Activated CD4-positive, alpha-beta memory T cell treated with anti-CD3 and anti-CD28 coated beads for 36 hours (primary cell): ENCODE measurements around the gene NUDT8. TPM values are rescaled to one million over a fixed set of nuclear protein-coding genes. Genes with fewer than 3 reads are reported as not detected.
"Not testable (repeated sequence)": the region's sequence is repeated elsewhere in the genome, so short reads cannot be mapped to it uniquely, and the experiment has no call there.

Source experiments
- CTCF ChIA-PET: fragments of 350-600 bp; sonication (Branson Sonifier 250); formaldehyde crosslinking; loops from one replicate; lab custom pipeline; 2021; ENCODE audit warnings: antibody characterized with exemption, inconsistent platforms; lab: Charles Lee
- POLR2A ChIA-PET: fragments of 350-600 bp; sonication (Branson Sonifier 250); formaldehyde crosslinking; loops from one replicate; lab custom pipeline; 2021; ENCODE audit warnings: antibody characterized with exemption; lab: Charles Lee
- DNase-seq: peaks from one replicate; pipeline ENCODE4 v3.0.0-alpha.2; 2020
- H3K27ac Mint-ChIP-seq: one replicate; pipeline ENCODE4 v1.8.0; 2021; ENCODE audit warnings: mixed read lengths
- H3K27me3 Mint-ChIP-seq: one replicate; pipeline ENCODE4 v1.8.0; 2021; ENCODE audit warnings: mixed read lengths
- H3K36me3 Mint-ChIP-seq: one replicate; pipeline ENCODE4 v1.8.0; 2021; ENCODE audit warnings: mixed read lengths
- H3K4me1 Mint-ChIP-seq: one replicate; pipeline ENCODE4 v1.8.0; 2021; ENCODE audit warnings: low read depth, mixed read lengths
- H3K4me3 Mint-ChIP-seq: one replicate; pipeline ENCODE4 v1.8.0; 2021; ENCODE audit warnings: mild to moderate bottlenecking, mixed read lengths
- H3K9me3 Mint-ChIP-seq: one replicate; pipeline ENCODE4 v1.8.0; 2021; ENCODE audit warnings: mixed read lengths
- intact Hi-C: fragments of 100-400 bp; cut with micrococcal nuclease; formaldehyde crosslinking; loops from one replicate; pipeline ENCODE4 v1.15.1; 2023
- total RNA-seq, 2 experiments: library from RNA; stranded (reverse); gene quantifications; one replicate each; pipeline ENCODE4 v1.2.3, GENCODE V29; 2021

The NUDT8 gene
- total RNA-seq, 2 experiments from 2014 or later = 23.3 to 24.3 TPM

DNA sequence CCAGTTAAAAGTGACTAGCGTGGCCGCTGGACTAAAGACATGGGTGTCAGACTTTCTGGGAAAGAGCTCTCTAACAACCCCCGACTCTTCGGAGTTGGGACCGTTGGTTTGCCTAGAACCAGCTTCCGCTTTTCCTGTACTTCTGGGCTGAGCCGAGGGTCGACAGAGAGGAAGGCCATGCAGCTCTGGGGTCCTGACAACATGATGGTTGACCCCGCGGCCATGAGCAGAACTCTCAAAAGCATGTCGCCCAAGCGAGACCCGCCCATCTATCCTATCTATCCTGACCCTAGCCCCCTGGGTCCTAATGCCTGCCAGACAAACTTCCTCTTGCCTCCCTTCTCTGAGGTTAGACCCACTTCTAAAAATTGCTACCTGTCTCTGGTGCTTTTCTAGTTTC lies 9.1 kb downstream of the NUDT8 start:
- ChIA-PET CTCF (interaction anchor here (1.9 kb wide), 1 partner anchor 9 kb away, joined by 5 read pairs; the partner anchor contains the start of gene NUDT8), POLR2A (interaction anchor here (0.7 kb wide), 1 partner anchor 12 kb away, joined by 3 read pairs; no protein-coding TSS in a partner anchor)
- H3K27ac Mint-ChIP-seq, H3K4me3 Mint-ChIP-seq, H3K4me1 Mint-ChIP-seq, H3K27me3 Mint-ChIP-seq, intact Hi-C loops, H3K36me3 Mint-ChIP-seq, H3K9me3 Mint-ChIP-seq, DNase-seq: not testable (repeated sequence)

GRCh38 chr11:67619683-67620618 lies 9.8 kb downstream of the NUDT8 start:
- DNase-seq, H3K4me3 Mint-ChIP-seq, H3K36me3 Mint-ChIP-seq, H3K27ac Mint-ChIP-seq, H3K4me1 Mint-ChIP-seq, H3K27me3 Mint-ChIP-seq, intact Hi-C loops, H3K9me3 Mint-ChIP-seq: not testable (repeated sequence)
- ChIA-PET POLR2A (interaction anchor here (0.7 kb wide), 1 partner anchor 11 kb away, joined by 3 read pairs; no protein-coding TSS in a partner anchor), CTCF (interaction anchor here (1.9 kb wide), 1 partner anchor 10 kb away, joined by 5 read pairs; the partner anchor contains the start of gene NUDT8)

DNA sequence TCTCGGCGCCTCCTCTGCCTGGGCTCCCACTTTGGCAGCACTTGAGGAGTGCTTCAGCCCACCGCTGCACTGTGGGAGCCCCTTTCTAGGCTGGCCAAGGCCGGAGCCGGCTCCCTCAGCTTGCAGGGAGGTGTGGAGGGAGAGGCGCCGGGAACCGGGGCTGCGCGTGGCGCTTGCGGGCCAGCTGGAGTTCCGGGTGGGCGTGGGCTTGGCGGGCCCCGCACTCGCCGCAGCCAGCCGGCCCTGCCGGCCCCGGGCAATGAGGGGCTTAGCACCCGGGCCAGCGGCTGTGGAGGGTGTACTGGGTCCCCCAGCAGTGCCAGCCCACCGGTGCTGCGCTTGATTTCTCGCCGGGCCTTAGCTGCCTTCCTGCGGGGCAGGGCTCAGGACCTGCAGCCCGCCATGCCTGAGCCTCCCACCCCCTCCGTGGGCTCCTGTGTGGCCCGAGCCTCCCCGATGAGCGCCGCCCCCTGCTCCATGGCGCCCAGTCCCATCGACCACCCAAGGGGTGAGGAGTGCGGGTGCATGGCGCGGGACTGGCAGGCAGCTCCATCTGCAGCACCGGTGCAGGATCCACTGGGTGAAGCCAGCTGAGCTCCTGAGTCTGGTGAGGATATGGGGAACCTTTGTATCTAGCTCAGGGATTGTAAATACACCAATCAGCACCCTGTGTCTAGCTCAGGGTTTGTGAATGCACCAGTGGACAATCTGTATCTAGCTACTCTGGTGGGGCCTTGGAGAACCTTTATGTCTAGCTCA lies 10.7 kb downstream of the NUDT8 start:
- H3K27ac Mint-ChIP-seq, H3K9me3 Mint-ChIP-seq, DNase-seq, H3K4me3 Mint-ChIP-seq, POLR2A ChIA-PET, intact Hi-C loops, H3K36me3 Mint-ChIP-seq, H3K27me3 Mint-ChIP-seq: not testable (repeated sequence)
- peaks cover 10% of the 10 kb centered on the region for H3K4me1 Mint-ChIP-seq
- CTCF ChIA-PET = interaction anchor here (1.6 to 1.9 kb wide), 2 partner anchors 11 kb away, joined by 5 read pairs; partner anchors contain the start of gene NUDT8

GRCh38 chr11:67617243-67617953 lies 12.3 kb downstream of the NUDT8 start:
- Mint-ChIP-seq H3K27me3 (no peaks in the 10 kb centered on the region), H3K9me3 (no peaks in the 10 kb centered on the region), H3K4me3 (no peak overlapping the region), H3K4me1 (peaks cover 23% of the 10 kb centered on the region), H3K36me3 (no peaks in the 10 kb centered on the region), H3K27ac (no peak overlapping the region)
- ChIA-PET POLR2A (interaction anchor here (1.2 kb wide), 1 partner anchor 13 kb away, joined by 3 read pairs; no protein-coding TSS in a partner anchor), CTCF (interaction anchor here (0.8 to 4.2 kb wide), 7 partner anchors 10 to 266 kb away, joined by 3 to 24 read pairs (median 3); partner anchors contain the start of gene NUDT8)
- intact Hi-C loops = no loop called here
- DNase-seq = no peak

DNA sequence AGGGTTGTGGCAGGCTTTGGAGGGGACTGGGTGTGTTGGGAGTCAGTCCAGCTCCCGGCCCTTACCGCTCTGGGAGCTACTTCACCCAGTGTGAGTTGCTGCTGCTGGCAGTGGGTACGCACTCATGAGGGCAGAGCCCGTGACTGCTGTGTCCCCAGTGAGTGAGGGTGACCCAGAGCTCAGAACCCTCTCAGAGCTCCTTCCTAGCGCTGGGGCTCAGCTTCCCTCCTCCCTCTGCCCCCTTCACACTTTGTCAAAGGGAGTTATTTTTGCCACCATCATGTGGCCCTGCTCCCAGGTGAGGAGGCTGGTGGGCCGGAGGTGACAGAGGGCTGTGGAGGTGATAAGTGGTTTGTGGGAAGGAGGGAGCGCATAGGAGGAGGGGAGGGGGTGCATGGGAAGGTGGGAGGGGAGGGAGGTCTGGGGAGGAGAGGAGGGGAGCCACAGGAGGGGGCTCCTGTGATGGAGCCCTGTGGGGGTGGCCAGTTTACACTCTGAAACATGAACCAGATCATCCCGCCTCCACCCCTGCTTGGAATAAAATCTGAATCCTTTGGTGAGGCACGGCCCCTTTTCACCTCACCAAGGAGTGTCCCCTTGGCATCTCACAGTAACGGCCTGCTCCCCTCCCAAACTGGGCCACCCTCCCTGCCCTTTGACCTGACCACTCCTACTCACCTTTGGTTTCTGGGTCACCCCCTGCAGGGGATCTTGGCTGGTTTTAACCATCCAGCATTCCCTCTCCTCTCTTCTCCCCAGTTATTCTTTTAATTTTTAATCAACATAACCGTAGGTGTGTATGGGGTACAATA lies 13.1 kb downstream of the NUDT8 start:
- no peak for DNase-seq
- peaks cover 3% of the 10 kb centered on the region for H3K36me3 Mint-ChIP-seq
- ChIA-PET POLR2A (interaction anchor here (1.2 kb wide), 1 partner anchor 14 kb away, joined by 3 read pairs; no protein-coding TSS in a partner anchor), CTCF (interaction anchor here (0.8 to 4.9 kb wide), 6 partner anchors 10 to 231 kb away, joined by 3 to 59 read pairs (median 4); partner anchors contain the start of gene NUDT8)
- no peaks in the 10 kb centered on the region for H3K9me3 Mint-ChIP-seq
- peaks cover 24% of the 10 kb centered on the region for H3K4me1 Mint-ChIP-seq
- H3K4me3 Mint-ChIP-seq = no peak overlapping the region
- intact Hi-C loops = no loop called here
- no peak overlapping the region for H3K27ac Mint-ChIP-seq
- no peaks in the 10 kb centered on the region for H3K27me3 Mint-ChIP-seq

DNA sequence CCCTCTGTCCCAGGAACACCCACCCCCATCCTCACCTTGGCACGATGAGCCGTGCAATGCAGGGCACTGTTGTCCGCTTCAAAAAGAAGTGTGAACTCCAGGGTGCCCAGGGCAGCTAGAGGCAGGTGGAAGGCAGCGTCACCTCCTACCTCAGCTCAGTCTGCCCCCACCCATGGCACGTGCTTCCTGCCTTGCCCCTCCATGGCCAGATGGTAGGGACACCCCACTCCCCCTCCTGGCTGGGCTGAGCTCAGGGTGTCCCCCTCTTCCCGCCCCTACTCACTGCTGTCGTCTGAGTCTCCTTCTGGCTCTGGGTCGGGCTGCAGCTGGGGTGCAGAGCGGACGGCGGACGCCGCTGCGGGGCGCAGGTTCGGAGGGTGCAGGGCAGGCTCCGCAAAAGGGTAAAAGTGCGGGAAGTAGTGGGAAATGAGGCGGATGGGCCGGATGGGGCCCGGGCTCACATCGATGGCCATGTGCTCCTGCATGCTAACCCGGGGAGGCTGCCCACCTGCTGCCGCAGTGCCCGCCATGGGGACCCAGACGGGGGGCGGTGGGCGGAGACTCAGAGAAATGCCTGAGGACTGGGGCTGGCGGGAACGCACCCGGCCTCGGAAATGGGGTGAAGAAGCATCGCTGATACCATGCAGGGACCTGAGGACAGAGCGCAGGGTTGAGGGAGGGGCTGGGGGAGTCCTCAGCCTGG lies 13.9 kb downstream of the NUDT8 start:
- ChIA-PET POLR2A (interaction anchor here (0.6 to 0.8 kb wide), 2 partner anchors 13 to 47 kb away, joined by 3 to 7 read pairs; partner anchors contain the start of gene NUDT8), CTCF (interaction anchor here (1.1 to 4.9 kb wide), 3 partner anchors 10 to 44 kb away, joined by 3 to 59 read pairs (median 24); partner anchors contain the start of gene NUDT8)
- Mint-ChIP-seq H3K27ac (no peak overlapping the region), H3K4me3 (peak overlapping the region; percentile 29), H3K9me3 (no peaks in the 10 kb centered on the region), H3K27me3 (no peaks in the 10 kb centered on the region), H3K4me1 (peaks cover 24% of the 10 kb centered on the region), H3K36me3 (peaks cover 4% of the 10 kb centered on the region)
- intact Hi-C loops = loop anchor here (2.0 kb wide), 1 partner anchor 13 kb away; the partner anchor contains the start of gene NUDT8
- no peak for DNase-seq

- Mint-ChIP-seq H3K9me3 (no peaks in the 10 kb centered on the region), H3K36me3 (peaks cover 11% of the 10 kb centered on the region), H3K4me3 (peak overlapping the region; percentile 79), H3K4me1 (peaks cover 24% of the 10 kb centered on the region), H3K27ac (peak overlapping the region; percentile 98), H3K27me3 (no peaks in the 10 kb centered on the region)
- ChIA-PET POLR2A (interaction anchor here (0.6 to 1.8 kb wide), 10 partner anchors 12 to 589 kb away, joined by 3 to 17 read pairs (median 3); partner anchors contain the start of genes NUDT8 and PPP1CA), CTCF (interaction anchor here (0.9 to 4.9 kb wide), 11 partner anchors 10 to 264 kb away, joined by 3 to 59 read pairs (median 4); partner anchors contain the start of gene NUDT8)
- intact Hi-C loops = loop anchor here (2.0 kb wide), 1 partner anchor 14 kb away; the partner anchor contains the start of gene NUDT8
- DNase-seq = peak; percentile 81
Observed at GRCh38 chr11:67614730-67615714, 14.7 kb downstream of the NUDT8 start.

DNA sequence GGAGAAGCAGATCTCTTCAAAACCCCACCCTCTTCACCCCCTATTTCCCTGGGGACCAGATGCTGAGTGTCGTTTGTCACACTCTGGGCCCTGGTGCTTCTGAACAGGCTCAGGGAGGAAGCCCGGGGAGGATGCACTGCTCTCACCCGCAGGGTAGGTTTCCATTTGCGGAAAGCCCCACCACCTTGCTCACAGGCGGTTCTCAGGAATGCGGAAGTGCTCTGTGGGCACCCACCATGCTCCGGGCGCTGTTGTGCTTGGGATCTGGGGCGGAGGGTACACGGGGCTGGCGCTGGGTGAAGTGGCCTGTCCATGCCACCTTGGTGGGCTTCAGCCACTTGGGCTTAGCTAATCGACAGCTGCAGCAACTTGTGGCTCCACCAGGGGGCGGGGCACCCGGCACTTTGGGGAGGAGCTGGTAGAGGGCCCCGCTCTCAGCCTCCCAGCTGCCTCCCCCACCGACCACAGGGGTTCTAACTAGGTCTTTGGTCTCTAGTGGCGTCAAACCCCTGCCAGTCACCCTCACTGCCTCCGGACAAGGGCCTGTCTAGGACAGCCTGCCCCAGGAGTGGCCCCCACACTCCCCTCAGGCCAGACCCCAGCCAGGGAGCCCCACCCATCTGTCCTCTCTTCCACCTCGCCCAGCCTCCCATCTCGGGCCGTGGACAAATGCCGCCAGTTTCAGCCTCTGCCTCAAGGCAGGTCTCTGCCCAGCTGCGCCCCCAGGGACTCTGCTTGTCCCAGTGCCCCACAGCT lies 15.6 kb downstream of the NUDT8 start:
- H3K4me1 Mint-ChIP-seq = peaks cover 26% of the 10 kb centered on the region
- no peaks in the 10 kb centered on the region for H3K27me3 Mint-ChIP-seq
- H3K36me3 Mint-ChIP-seq = peaks cover 16% of the 10 kb centered on the region
- no peaks in the 10 kb centered on the region for H3K9me3 Mint-ChIP-seq
- DNase-seq = peak; percentile 92
- peak overlapping the region; percentile 98 for H3K27ac Mint-ChIP-seq
- H3K4me3 Mint-ChIP-seq = peak overlapping the region; percentile 79
- CTCF ChIA-PET = interaction anchor here (0.9 to 4.9 kb wide), 10 partner anchors 9 to 263 kb away, joined by 3 to 59 read pairs (median 4); partner anchors contain the start of gene NUDT8
- POLR2A ChIA-PET = interaction anchor here (0.6 to 1.8 kb wide), 8 partner anchors 11 to 590 kb away, joined by 3 to 17 read pairs (median 3); partner anchors contain the start of genes NUDT8 and PPP1CA
- intact Hi-C loops = loop anchor here (2.0 kb wide), 1 partner anchor 15 kb away; the partner anchor contains the start of gene NUDT8
